Measurements from ENCODE around the gene ZPR1.

The ZPR1 gene

DNA sequence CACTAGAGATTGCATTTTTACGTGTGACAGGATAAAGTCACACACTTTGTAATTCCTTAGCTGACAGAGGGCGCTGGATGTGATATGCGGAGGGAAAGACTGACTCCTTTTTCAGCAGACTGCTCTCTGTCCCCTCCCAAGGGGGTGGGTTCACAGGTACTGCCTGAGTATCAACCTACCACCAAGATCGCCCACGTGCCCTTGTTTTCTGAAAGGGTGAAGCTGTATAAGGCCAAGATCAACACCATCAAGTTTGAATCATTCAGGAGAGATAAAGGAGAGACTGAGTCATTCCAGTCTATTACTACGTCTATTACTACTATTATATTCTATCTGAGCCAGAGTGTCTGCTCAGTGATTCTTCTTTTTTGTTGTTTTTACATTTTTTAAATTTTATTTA lies 45.7 kb downstream of the ZPR1 start:
- ChIA-PET POLR2A (ENCODE audit: low non-redundant PET) (no interaction called here), CTCF (interaction anchor here (1.7 kb wide), 1 partner anchor 9 kb away, joined by 10 read pairs; no protein-coding TSS in a partner anchor)
- no peak overlapping the region for H3K27ac ChIP-seq
- no peak for DNase-seq (ENCODE audit: low spot score)
- TF ChIP-seq, protein P1, sequence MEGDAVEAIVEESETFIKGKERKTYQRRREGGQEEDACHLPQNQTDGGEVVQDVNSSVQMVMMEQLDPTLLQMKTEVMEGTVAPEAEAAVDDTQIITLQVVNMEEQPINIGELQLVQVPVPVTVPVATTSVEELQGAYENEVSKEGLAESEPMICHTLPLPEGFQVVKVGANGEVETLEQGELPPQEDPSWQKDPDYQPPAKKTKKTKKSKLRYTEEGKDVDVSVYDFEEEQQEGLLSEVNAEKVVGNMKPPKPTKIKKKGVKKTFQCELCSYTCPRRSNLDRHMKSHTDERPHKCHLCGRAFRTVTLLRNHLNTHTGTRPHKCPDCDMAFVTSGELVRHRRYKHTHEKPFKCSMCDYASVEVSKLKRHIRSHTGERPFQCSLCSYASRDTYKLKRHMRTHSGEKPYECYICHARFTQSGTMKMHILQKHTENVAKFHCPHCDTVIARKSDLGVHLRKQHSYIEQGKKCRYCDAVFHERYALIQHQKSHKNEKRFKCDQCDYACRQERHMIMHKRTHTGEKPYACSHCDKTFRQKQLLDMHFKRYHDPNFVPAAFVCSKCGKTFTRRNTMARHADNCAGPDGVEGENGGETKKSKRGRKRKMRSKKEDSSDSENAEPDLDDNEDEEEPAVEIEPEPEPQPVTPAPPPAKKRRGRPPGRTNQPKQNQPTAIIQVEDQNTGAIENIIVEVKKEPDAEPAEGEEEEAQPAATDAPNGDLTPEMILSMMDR (conservative IDR thresholded peaks at IDR 0.05; ENCODE audit: low read depth), result no peak

DNA sequence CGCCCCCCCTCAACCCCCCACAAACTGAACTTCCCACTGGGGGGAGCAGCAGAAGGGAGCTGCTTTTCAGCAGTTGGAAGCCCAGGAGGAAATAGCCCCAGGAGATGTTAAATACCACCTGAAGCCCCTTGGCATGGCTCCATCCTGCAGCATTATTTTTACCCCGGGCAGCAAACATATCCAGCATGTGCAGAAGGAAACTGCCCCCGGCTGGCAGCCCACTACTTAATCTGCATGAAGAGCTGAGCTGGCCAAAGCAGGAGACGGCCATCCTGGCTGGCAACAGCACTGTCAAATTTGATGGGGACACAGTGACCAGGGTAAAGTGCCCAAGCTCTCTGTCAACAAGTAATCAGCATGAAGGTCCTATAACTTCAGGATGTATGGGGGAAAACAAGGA lies 47.1 kb downstream of the ZPR1 start:
- DNase-seq (ENCODE audit: low spot score), result no peak
- no peak overlapping the region for H3K27ac ChIP-seq
- TF ChIP-seq, protein P1 (conservative IDR thresholded peaks at IDR 0.05; ENCODE audit: low read depth), result no peak
- ChIA-PET CTCF (interaction anchor here (0.6 to 1.1 kb wide), 2 partner anchors 8 to 11 kb away, joined by 4 to 5 read pairs; no protein-coding TSS in a partner anchor), POLR2A (ENCODE audit: low non-redundant PET) (no interaction called here)

DNA sequence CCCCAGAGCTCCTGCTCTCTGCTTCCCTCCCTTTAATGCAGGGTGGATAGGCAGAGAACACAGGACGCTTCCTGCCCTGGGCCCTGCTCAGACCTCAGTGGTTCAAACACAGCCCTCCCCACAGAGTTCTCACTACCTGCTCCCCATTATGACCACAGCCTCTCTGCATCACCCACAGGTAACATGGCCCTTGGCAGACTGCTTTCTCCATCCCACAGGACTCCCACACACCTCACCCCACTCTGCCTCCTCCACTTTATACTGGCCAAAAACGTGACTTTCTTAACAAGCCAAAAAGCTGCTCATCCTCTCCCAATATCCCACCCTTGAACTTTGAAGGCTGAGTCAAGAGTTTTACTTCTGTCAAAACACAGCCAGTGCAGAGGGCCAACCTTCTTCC lies 48.8 kb downstream of the ZPR1 start:
- ChIA-PET CTCF (interaction anchor here (0.6 kb wide), 1 partner anchor 370 kb away, joined by 3 read pairs; no protein-coding TSS in a partner anchor), POLR2A (ENCODE audit: low non-redundant PET) (no interaction called here)

DNA sequence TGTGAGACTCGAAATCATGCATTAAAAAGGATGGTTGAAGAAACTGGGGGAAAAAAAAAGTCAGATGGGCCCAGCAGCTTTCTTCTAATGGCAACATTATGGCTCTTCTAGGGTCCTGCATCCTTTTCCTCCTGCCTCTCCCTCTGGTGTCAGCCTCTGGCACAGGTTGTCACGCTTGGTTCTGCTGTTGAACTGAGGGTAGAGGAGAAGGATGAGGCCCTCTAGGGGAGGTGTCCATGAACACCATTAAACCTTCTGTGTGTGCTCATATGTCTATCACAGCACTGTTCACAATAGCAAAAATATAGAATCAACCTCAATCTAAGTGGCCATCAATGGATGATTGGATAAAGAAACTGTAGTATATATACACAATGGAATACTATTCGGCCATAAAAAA lies 51.1 kb downstream of the ZPR1 start:
- DNase-seq (ENCODE audit: low spot score), result no peak
- TF ChIP-seq, protein P1 (conservative IDR thresholded peaks at IDR 0.05; ENCODE audit: low read depth), result no peak
- no peak overlapping the region for H3K27ac ChIP-seq
- POLR2A ChIA-PET (ENCODE audit: low non-redundant PET), result no interaction called here
- CTCF ChIA-PET, result no interaction called here

More for the DNA sequence above, 48.8 kb downstream of the ZPR1 start:
- TF ChIP-seq, protein P1 (conservative IDR thresholded peaks at IDR 0.05; ENCODE audit: low read depth), result no peak
- DNase-seq (ENCODE audit: low spot score), result no peak
- no peak overlapping the region for H3K27ac ChIP-seq

DNA sequence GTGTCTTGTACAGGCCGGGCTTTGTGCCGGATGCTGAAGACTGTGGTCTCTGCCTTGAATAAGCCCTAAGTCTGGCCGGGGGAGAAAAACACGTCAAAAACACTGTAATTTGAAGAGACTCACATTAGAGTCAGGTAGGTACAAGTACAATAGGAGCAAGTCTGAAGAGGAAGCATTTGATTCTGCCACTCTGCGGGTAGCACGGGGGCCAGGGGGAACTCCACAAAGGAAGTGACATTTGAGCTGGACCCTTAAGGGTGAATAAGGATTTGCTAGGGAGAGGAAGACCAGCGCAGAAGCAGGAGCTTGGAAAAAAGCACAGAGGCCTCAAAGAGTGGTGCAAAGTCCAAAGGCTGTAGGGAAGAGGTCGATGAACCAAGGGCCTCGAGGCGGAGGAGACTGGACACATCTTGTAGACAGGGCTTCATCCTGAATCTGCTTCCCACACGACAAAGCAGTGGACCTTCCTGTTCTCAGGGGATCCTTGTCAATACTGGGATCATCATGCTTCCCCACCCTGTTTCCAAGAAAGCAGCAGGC lies 53.8 kb downstream of the ZPR1 start:
- TF ChIP-seq, protein P1 (conservative IDR thresholded peaks at IDR 0.05; ENCODE audit: low read depth), result no peak
- no peak for DNase-seq (ENCODE audit: low spot score)
- H3K27ac ChIP-seq, result no peak overlapping the region
- CTCF ChIA-PET, result interaction anchor here (0.5 kb wide), 1 partner anchor 21 kb away, joined by 7 read pairs; no protein-coding TSS in a partner anchor
- POLR2A ChIA-PET (ENCODE audit: low non-redundant PET), result no interaction called here

DNA sequence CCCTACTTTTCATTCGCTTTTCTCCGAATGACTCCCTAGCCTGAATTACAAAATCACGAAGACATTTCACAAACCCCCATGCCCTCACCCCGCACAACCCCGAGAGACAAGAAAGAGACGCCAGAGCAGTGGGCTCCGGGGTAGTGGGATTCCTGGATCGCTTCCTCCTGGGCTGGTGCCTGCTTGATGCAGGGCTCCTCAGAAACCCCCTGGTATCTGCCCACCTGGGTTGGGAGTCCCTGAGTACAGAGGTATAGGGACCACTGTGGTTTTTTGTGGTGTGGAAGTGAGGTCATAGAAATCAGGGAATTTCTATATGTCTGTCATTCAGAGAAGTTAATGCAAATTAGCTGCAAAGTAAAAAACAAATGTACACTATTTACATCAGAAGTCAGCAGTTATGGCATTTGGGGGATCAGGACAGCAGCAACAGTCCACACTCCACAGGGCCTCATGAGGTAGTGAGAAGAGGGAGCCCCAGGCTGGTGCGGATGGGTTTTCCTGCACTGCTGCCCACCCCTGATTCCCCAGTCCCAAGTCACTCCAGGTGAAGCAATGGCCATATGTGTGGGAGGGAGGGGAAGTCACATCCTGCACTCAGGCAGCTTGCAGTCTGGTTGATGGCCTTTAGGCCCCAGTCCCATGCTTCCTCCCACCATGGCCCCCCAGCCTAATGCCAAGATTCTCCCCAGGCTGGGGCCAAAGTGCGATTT lies 54.6 kb downstream of the ZPR1 start:
- no peak for DNase-seq (ENCODE audit: low spot score)
- CTCF ChIA-PET, result interaction anchor here (0.5 to 3.4 kb wide), 11 partner anchors 8 to 494 kb away, joined by 3 to 21 read pairs (median 5); no protein-coding TSS in a partner anchor
- TF ChIP-seq, protein P1 (conservative IDR thresholded peaks at IDR 0.05; ENCODE audit: low read depth), result peak; percentile 45
- H3K27ac ChIP-seq, result no peak overlapping the region
- POLR2A ChIA-PET (ENCODE audit: low non-redundant PET), result no interaction called here

Data from RWPE1 (cell line).